ENCODE data around the gene PRR7. TPM values are rescaled to one million over a fixed set of nuclear protein-coding genes. Genes with fewer than 3 reads are reported as not detected.

PRR7 gene
- total RNA-seq, 1 donor from 2014 or later = 2.1 TPM

GRCh38 chr5:177430972-177431316, 15.7 kb upstream of the PRR7 start:
- H3K36me3 ChIP-seq = peaks cover 43% of the 10 kb centered on the region

GRCh38 chr5:177431317-177432142, 15.1 kb upstream of the PRR7 start:
- peak; percentile 4 for ATAC-seq
- peak overlapping the region; percentile 47 for H3K27ac ChIP-seq
- H3K4me1 ChIP-seq = peaks cover 45% of the 10 kb centered on the region
- intact Hi-C loops (cut with DNase I) = no loop called here
- no peaks in the 10 kb centered on the region for H3K9me3 ChIP-seq
- peak; percentile 76 for DNase-seq
- H3K36me3 ChIP-seq = peaks cover 49% of the 10 kb centered on the region
- H3K4me3 ChIP-seq = no peak overlapping the region
- no peak for TF ChIP-seq CTCF (IDR thresholded peaks at IDR 0.05)
- no peaks in the 10 kb centered on the region for H3K27me3 ChIP-seq

More at GRCh38 chr5:177430972-177431316, 15.7 kb upstream of the PRR7 start:
- no peak for TF ChIP-seq CTCF (IDR thresholded peaks at IDR 0.05)
- intact Hi-C loops (cut with DNase I) = no loop called here
- ATAC-seq (no peak), DNase-seq (peak; percentile 57)
- Histone ChIP-seq H3K27me3 (no peaks in the 10 kb centered on the region), H3K4me1 (peaks cover 45% of the 10 kb centered on the region), H3K27ac (peak overlapping the region; percentile 11), H3K4me3 (no peak overlapping the region), H3K9me3 (no peaks in the 10 kb centered on the region)

- intact Hi-C loops (cut with DNase I) = no loop called here
- Histone ChIP-seq H3K27me3 (no peaks in the 10 kb centered on the region), H3K9me3 (no peaks in the 10 kb centered on the region), H3K4me1 (peaks cover 44% of the 10 kb centered on the region), H3K36me3 (peaks cover 52% of the 10 kb centered on the region), H3K4me3 (no peak overlapping the region), H3K27ac (peak overlapping the region; percentile 47)
- ATAC-seq (no peak), DNase-seq (no peak)
- TF ChIP-seq CTCF (IDR thresholded peaks at IDR 0.05) = no peak
Observed at GRCh38 chr5:177432143-177432838, 14.3 kb upstream of the PRR7 start.

- peaks cover 37% of the 10 kb centered on the region for H3K4me1 ChIP-seq
- DNase-seq = peak; percentile 56
- H3K27ac ChIP-seq = no peak overlapping the region
- no peaks in the 10 kb centered on the region for H3K9me3 ChIP-seq
- H3K4me3 ChIP-seq = no peak overlapping the region
- no peak for TF ChIP-seq CTCF (IDR thresholded peaks at IDR 0.05)
- no peaks in the 10 kb centered on the region for H3K27me3 ChIP-seq
- intact Hi-C loops (cut with DNase I) = no loop called here
- H3K36me3 ChIP-seq = peaks cover 54% of the 10 kb centered on the region
- ATAC-seq = no peak
Observed at GRCh38 chr5:177432839-177433657, 13.6 kb upstream of the PRR7 start.

- ATAC-seq = no peak
Observed at GRCh38 chr5:177433658-177434217, 12.9 kb upstream of the PRR7 start.

More at GRCh38 chr5:177433658-177434217, 12.9 kb upstream of the PRR7 start:
- Histone ChIP-seq H3K4me3 (no peak overlapping the region), H3K9me3 (no peaks in the 10 kb centered on the region), H3K36me3 (peaks cover 61% of the 10 kb centered on the region), H3K4me1 (peaks cover 31% of the 10 kb centered on the region), H3K27me3 (no peaks in the 10 kb centered on the region), H3K27ac (no peak overlapping the region)
- TF ChIP-seq CTCF (IDR thresholded peaks at IDR 0.05) = no peak
- intact Hi-C loops (cut with DNase I) = no loop called here
- DNase-seq = no peak

All from upper lobe of right lung (tissue), 1 donor.